Cerebellar nuclear complex (tissue), 1 donor: Measurements from ENCODE around the gene PNRC1.
"Not testable (repeated sequence)": the region's sequence is repeated elsewhere in the genome, so short reads cannot be mapped to it uniquely, and the experiment has no call there.

Experiments
- DNase-seq, 2 experiments: peaks; one replicate each; lab custom pipeline; 2025; lab: John Stamatoyannopoulos, UW

The PNRC1 gene

DNA sequence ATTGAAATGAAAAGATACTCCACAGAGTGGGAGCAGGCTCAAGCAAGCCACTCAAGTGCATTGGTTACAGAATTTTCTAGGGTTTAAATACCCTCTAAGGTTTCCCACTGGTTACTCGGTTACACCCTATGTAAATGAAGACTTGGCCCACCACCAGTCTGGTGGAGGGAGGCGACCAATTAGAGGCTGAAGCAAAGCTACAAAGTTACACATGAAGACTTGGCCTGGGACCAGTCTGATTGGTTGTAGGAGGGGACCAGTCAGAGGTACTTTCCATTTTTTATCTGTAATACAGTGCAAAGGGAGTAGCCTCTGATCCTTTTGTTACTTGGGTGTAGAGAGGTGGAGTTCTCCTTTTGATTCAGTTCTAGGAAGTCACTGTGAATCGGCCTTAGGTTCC lies 29.7 kb downstream of the PNRC1 start:
- DNase-seq, result no peak

GRCh38 chr6:89111933-89112332 lies 31.4 kb downstream of the PNRC1 start:
- no peak for DNase-seq

GRCh38 chr6:89116702-89117101 lies 36.2 kb downstream of the PNRC1 start:
- no peak for DNase-seq

- peak in 1 of 2 experiments; percentile 3 for DNase-seq
Measured at GRCh38 chr6:89117211-89118108, 36.9 kb downstream of the PNRC1 start, which contains the start of gene SRSF12. Gene SRSF12, minus strand, starts transcription at chr6:89118071. Its CDS starts 184 bp downstream, at chr6:89117887.

DNA sequence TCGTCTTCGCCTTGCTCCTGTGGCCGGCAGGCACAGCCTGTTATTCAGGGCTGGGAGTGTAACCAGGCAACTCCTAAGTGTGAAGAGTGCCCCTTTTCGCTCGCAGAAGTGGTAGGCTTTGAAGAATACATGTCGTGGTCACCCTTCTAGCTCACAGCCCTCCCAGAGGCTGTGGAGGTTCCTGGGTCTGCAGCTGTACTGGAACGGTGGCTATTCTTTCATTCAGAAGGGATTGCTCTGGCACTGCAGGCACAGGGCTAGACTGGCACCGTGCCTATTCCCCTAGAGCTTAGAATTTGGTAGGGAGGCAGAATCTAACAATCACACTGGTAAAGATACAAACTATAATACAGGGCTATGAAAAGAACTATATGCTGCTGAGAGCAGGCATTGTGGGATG lies 38.4 kb downstream of the PNRC1 start:
- DNase-seq, result no peak

DNA sequence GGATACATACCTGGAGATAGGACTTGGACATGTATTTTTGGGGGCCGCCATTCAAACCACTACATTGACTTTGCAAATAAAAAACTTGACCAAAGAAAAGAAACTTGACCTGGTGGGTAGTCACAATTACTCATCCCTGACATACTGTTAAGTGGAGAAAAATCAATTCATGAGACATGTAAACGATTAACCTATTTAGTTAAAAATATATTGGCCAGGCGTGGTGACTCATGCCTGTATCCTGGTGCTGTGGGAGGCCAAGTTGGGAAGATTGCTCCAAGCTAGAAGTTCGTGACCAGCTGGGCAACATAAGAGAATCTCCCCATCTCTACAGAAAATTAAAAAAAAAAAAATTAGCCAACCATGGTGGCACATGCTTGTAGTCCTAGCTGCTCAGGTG lies 39.8 kb downstream of the PNRC1 start:
- DNase-seq, result no peak

DNA sequence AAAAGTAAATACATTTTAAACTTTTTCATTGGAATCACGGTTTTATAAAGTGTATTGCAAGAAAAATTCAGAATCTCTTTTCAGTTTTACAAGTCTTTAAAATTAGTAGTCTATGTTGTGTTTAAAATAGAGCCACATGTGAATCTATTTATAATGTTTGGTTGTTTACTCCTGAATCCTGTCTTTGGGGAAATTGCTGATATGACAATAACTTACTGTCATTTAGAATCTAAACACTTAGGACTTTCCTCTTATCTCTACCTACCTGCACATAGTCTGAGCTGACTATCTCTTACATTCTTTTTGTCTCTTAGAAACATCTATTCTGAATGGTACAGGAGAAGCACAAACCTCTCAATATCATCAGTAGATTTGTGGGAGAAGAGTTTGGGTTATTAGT lies 41.4 kb downstream of the PNRC1 start:
- DNase-seq, result no peak

DNA sequence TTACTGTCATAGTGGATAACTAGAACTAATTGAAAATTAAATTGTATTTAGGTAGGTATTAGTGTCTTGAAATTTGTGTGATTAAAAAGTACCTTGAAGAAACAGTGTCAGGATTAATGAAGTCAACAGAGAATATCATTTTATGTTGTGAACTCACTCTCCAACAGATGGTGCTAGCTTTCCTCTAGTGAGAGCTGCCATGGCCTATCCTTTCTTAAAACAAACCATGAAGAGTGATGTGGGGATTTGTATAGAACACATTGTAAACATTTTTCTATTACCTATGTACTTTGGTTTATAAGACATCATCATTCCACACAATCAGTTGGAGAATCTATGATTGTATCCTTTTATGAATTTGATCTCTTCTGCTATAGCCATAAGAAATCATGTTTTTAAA lies 42.1 kb downstream of the PNRC1 start:
- no peak for DNase-seq

GRCh38 chr6:89128256-89128671 lies 47.7 kb downstream of the PNRC1 start:
- DNase-seq, result not testable (repeated sequence)

- no peak for DNase-seq
Measured at GRCh38 chr6:89131599-89131998, 51.0 kb downstream of the PNRC1 start.

DNA sequence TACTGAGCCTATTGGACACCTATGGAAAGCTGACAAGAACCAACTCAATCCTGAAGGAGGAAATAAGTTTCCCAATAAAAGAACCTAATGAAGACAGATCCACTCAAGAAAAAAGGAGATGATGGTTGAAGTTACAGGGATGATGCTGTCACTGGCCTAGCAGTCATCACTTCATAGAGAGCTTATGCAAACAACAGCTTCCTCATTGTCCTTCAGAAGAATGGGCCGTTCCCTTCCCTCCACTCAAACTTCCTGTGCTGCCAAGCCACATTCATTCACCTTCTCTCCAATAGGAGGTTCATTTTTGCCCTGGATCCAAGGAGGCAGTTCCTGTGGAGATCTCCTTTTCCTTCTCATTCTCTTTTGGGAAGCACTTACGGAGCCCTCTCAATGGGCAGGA lies 51.5 kb downstream of the PNRC1 start:
- no peak for DNase-seq

DNA sequence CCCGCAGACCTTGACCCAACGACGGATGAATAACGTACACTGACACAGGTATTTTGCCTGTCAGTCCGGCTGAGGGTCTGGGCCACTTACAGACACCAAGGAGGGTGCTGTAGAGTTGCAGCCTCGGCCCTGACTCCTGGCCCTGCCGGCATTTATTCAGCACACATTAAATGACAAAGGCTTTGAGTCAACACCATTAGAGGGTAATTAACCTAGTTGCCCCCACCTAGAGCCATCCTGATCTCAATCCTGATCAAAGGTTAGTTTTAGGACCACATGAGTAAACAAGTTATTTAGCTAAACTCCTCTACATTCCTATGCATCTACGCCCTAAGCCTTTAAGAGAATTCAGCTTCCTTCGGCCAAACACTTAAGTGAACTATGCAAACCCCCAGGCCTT lies 53.4 kb downstream of the PNRC1 start:
- DNase-seq, result no peak

- DNase-seq, result no peak
Measured at GRCh38 chr6:89134723-89135122, 54.2 kb downstream of the PNRC1 start.
